ENCODE results near the gene CLDN9.

GRCh38 chr16:3027489-3027795 is 14.7 kb downstream of the CLDN9 start:
- TF ChIP-seq POLR2A (IDR thresholded peaks at IDR 0.05) (no peak), CTCF (IDR thresholded peaks at IDR 0.05) (no peak)
